A549 (cell line): Measurements from ENCODE around the gene ACE.

Experiments
- CHD2 ChIP-seq: fragments of 150-350 bp; IDR thresholded peaks from 2 replicates; pipeline ENCODE4 v1.6.1; 2014; ENCODE audit warnings: low read length; ENCODE audit not compliant: partially characterized antibody
- EP300 ChIP-seq, 2 experiments: fragments of >200 bp; sonication (Bioruptor Twin); formaldehyde crosslinking; IDR thresholded peaks; 2 replicates in 1 of 2; 3 replicates in 1 of 2; pipeline ENCODE4 v1.6.1; 2016 to 2017
- PHF8 ChIP-seq: fragments of 200-600 bp; sonication (generic); IDR thresholded peaks from 2 replicates; pipeline ENCODE4 v1.6.1; 2016; ENCODE audit warnings: low read depth, mild to moderate bottlenecking, antibody characterized with exemption, moderate library complexity, borderline replicate concordance
- TF ChIP-seq, protein P1 (sequence below): fragments of >200 bp; sonication (Bioruptor Twin); formaldehyde crosslinking; IDR thresholded peaks from 3 replicates; pipeline ENCODE4 v1.5.1; 2016
- TF ChIP-seq, protein P2 (sequence below): fragments of 200-600 bp; sonication (generic); IDR thresholded peaks from 2 replicates; pipeline ENCODE4 v1.6.1; 2016; ENCODE audit warnings: antibody characterized with exemption, mild to moderate bottlenecking, moderate library complexity

DNA sequence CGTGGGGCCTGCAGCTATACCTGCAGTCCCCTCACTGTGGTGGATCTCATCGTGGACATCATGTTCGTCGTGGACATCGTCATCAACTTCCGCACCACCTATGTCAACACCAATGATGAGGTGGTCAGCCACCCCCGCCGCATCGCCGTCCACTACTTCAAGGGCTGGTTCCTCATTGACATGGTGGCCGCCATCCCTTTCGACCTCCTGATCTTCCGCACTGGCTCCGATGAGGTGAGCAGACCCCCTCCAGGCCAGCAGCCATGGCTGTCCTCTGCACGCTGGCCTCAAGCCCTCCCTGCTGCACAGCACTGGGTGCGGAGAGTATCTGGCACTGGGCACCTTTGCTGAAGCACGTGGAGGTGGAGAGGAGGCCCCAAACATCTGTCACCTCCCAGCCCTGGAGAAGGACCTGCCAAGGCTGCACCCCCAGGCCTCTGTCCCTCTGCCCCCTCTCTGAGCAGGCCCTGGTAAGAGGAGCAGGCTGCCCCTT lies 57.3 kb downstream of the ACE start:
- TF ChIP-seq, protein P1, sequence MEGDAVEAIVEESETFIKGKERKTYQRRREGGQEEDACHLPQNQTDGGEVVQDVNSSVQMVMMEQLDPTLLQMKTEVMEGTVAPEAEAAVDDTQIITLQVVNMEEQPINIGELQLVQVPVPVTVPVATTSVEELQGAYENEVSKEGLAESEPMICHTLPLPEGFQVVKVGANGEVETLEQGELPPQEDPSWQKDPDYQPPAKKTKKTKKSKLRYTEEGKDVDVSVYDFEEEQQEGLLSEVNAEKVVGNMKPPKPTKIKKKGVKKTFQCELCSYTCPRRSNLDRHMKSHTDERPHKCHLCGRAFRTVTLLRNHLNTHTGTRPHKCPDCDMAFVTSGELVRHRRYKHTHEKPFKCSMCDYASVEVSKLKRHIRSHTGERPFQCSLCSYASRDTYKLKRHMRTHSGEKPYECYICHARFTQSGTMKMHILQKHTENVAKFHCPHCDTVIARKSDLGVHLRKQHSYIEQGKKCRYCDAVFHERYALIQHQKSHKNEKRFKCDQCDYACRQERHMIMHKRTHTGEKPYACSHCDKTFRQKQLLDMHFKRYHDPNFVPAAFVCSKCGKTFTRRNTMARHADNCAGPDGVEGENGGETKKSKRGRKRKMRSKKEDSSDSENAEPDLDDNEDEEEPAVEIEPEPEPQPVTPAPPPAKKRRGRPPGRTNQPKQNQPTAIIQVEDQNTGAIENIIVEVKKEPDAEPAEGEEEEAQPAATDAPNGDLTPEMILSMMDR, result no peak
- TF ChIP-seq CHD2 (no peak), PHF8 (no peak), EP300 (IDR thresholded peaks at IDR 0.05) (no peak)
- TF ChIP-seq, protein P2, sequence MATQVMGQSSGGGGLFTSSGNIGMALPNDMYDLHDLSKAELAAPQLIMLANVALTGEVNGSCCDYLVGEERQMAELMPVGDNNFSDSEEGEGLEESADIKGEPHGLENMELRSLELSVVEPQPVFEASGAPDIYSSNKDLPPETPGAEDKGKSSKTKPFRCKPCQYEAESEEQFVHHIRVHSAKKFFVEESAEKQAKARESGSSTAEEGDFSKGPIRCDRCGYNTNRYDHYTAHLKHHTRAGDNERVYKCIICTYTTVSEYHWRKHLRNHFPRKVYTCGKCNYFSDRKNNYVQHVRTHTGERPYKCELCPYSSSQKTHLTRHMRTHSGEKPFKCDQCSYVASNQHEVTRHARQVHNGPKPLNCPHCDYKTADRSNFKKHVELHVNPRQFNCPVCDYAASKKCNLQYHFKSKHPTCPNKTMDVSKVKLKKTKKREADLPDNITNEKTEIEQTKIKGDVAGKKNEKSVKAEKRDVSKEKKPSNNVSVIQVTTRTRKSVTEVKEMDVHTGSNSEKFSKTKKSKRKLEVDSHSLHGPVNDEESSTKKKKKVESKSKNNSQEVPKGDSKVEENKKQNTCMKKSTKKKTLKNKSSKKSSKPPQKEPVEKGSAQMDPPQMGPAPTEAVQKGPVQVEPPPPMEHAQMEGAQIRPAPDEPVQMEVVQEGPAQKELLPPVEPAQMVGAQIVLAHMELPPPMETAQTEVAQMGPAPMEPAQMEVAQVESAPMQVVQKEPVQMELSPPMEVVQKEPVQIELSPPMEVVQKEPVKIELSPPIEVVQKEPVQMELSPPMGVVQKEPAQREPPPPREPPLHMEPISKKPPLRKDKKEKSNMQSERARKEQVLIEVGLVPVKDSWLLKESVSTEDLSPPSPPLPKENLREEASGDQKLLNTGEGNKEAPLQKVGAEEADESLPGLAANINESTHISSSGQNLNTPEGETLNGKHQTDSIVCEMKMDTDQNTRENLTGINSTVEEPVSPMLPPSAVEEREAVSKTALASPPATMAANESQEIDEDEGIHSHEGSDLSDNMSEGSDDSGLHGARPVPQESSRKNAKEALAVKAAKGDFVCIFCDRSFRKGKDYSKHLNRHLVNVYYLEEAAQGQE, result no peak
